Mesenchymal stem cell (in vitro differentiated cells and primary cell): Measurements from ENCODE around the gene PHKA2.
"Not testable (repeated sequence)": the region's sequence is repeated elsewhere in the genome, so short reads cannot be mapped to it uniquely, and the experiment has no call there.

Experiments used
- DNase-seq: peaks from one replicate; pipeline ENCODE4 v3.0.0-alpha.2; 2013
- H2AFZ ChIP-seq: one replicate; pipeline ENCODE4 v1.6.1; 2013; ENCODE audit warnings: low read depth, mild to moderate bottlenecking, control low read depth, inconsistent platforms, low read length, moderate library complexity
- H2AK5ac ChIP-seq: 2 replicates; pipeline ENCODE4 v1.6.1; 2013; ENCODE audit warnings: low read length, moderate library complexity, mild to moderate bottlenecking, inconsistent platforms; ENCODE audit not compliant: severe bottlenecking
- H2BK120ac ChIP-seq: one replicate; pipeline ENCODE4 v1.6.1; 2013; ENCODE audit warnings: low read depth, mild to moderate bottlenecking, inconsistent platforms, low read length, moderate library complexity
- H2BK12ac ChIP-seq, 2 experiments: one replicate each; pipeline ENCODE4 v1.6.1; 2013; ENCODE audit warnings: inconsistent platforms in 2 of 2, low read length in 2 of 2, mild to moderate bottlenecking in 2 of 2, moderate library complexity in 2 of 2, control low read depth in 1 of 2
- H2BK15ac ChIP-seq: one replicate; pipeline ENCODE4 v1.6.1; 2013; ENCODE audit warnings: mild to moderate bottlenecking, low read depth, inconsistent platforms; ENCODE audit not compliant: poor library complexity, severe bottlenecking
- H2BK5ac ChIP-seq: 2 replicates; pipeline ENCODE4 v1.6.1; 2013; ENCODE audit warnings: low read depth, mild to moderate bottlenecking, low read length, control low read depth, inconsistent platforms; ENCODE audit not compliant: poor library complexity, severe bottlenecking
- H3K14ac ChIP-seq, 2 experiments: one replicate each; pipeline ENCODE4 v1.6.1; 2013; ENCODE audit warnings: inconsistent platforms in 2 of 2, low read length in 2 of 2, control low read depth in 1 of 2, mild to moderate bottlenecking in 1 of 2, moderate library complexity in 1 of 2
- H3K18ac ChIP-seq, 2 experiments: one replicate each; pipeline ENCODE4 v1.6.1; 2013; ENCODE audit warnings: inconsistent platforms in 2 of 2, low read length in 2 of 2, control low read depth in 1 of 2, low read depth in 1 of 2, mild to moderate bottlenecking in 1 of 2
- H3K23ac ChIP-seq, 2 experiments: one replicate each; pipeline ENCODE4 v1.6.1; 2013; ENCODE audit warnings: inconsistent platforms in 2 of 2, low read length in 2 of 2, mild to moderate bottlenecking in 2 of 2, moderate library complexity in 2 of 2, control low read depth in 1 of 2
- H3K27ac ChIP-seq: 2 replicates; pipeline ENCODE4 v1.5.1; 2013; ENCODE audit warnings: mild to moderate bottlenecking, moderate library complexity, low read length, control low read depth, inconsistent platforms; ENCODE audit not compliant: poor library complexity, severe bottlenecking
- H3K27me3 ChIP-seq, 2 experiments: 2 replicates each; pipeline versions ENCODE4 v1.6.1 to v1.7.0; 2013; ENCODE audit warnings: low read length in 2 of 2, mild to moderate bottlenecking in 2 of 2, moderate library complexity in 2 of 2, control low read depth in 1 of 2, inconsistent platforms in 1 of 2; ENCODE audit not compliant: control insufficient read depth in 1 of 2, insufficient read depth in 1 of 2
- H3K36me3 ChIP-seq, 2 experiments: 2 replicates each; pipeline versions ENCODE4 v1.6.1 to v1.7.0; 2013; ENCODE audit warnings: low read length in 2 of 2, control low read depth in 1 of 2, inconsistent platforms in 1 of 2, low read depth in 1 of 2, mild to moderate bottlenecking in 1 of 2; ENCODE audit not compliant: insufficient read depth in 2 of 2, control insufficient read depth in 1 of 2
- H3K4ac ChIP-seq, 2 experiments: one replicate each; pipeline ENCODE4 v1.6.1; 2013; ENCODE audit warnings: inconsistent platforms in 2 of 2, low read length in 2 of 2, mild to moderate bottlenecking in 2 of 2, moderate library complexity in 2 of 2, control low read depth in 1 of 2, low read depth in 1 of 2
- H3K4me1 ChIP-seq: 2 replicates; pipeline ENCODE4 v1.6.1; 2013; ENCODE audit warnings: low read depth, low read length, control low read depth; ENCODE audit not compliant: control insufficient read depth, insufficient read depth
- H3K4me2 ChIP-seq: 2 replicates; pipeline ENCODE4 v1.6.1; 2013; ENCODE audit warnings: low read length, mild to moderate bottlenecking, inconsistent platforms; ENCODE audit not compliant: poor library complexity, severe bottlenecking
- H3K4me3 ChIP-seq, 2 experiments: 2 replicates each; pipeline versions ENCODE4 v1.5.1 to v1.7.0; 2013; ENCODE audit warnings: low read length in 2 of 2, mild to moderate bottlenecking in 2 of 2, control low read depth in 1 of 2, low read depth in 1 of 2; ENCODE audit not compliant: insufficient read depth in 1 of 2
- H3K79me1 ChIP-seq: replicated peaks from 2 replicates; pipeline ENCODE4 v1.6.1; 2013; ENCODE audit warnings: mild to moderate bottlenecking, control low read depth, low read length, inconsistent platforms; ENCODE audit not compliant: poor library complexity, severe bottlenecking
- H3K9ac ChIP-seq: 2 replicates; pipeline ENCODE4 v1.7.0; 2013; ENCODE audit warnings: mild to moderate bottlenecking, low read length, moderate library complexity
- H3K9me3 ChIP-seq: 2 replicates; pipeline ENCODE4 v1.7.0; 2013; ENCODE audit warnings: mild to moderate bottlenecking, low read length; ENCODE audit not compliant: control insufficient read depth
- H4K8ac ChIP-seq: one replicate; pipeline ENCODE4 v1.6.1; 2013; ENCODE audit warnings: inconsistent platforms, mild to moderate bottlenecking, low read length, moderate library complexity
- H4K91ac ChIP-seq: one replicate; pipeline ENCODE4 v1.6.1; 2013; ENCODE audit warnings: mild to moderate bottlenecking, low read length, inconsistent platforms
- WGBS: methylation state at CpG from one replicate; pipeline ENCODE4 v1.1.7; 2013; ENCODE audit warnings: mixed read lengths; 5-methylcytosine and 5-hydroxymethylcytosine counted together

The PHKA2 gene

DNA sequence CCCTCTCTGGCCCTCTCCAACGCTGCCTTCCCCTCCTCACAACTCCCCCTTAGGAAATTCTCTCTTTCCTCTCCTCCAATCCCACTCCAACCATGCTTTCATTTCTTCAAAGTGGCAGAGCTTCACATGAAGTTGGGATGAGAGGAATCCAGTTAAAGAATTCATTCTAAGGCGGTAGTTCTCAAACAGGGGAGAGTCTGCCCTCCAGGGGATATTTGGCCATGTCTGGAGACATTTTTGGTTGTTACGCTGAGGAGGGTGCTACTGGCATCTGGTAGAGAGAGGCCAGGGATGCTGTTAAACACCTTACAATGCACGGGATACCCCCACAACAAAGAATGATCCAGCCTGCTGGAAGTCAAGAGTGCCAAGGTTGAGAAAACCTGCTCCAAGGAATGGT is 40.5 kb upstream of the PHKA2 start:
- Histone ChIP-seq H3K79me1 (no peaks in the 10 kb centered on the region), H2AK5ac (no peak overlapping the region), H3K36me3 (no peaks in the 10 kb centered on the region), H2AFZ (no peak overlapping the region), H3K9ac (no peak overlapping the region), H3K27me3 (no peaks in the 10 kb centered on the region), H3K14ac (no peak overlapping the region), H3K23ac (no peak overlapping the region), H3K4me1 (no peaks in the 10 kb centered on the region), H2BK12ac (no peak overlapping the region), H3K18ac (no peak overlapping the region), H3K4me2 (no peak overlapping the region), H3K4ac (no peak overlapping the region), H4K91ac (no peak overlapping the region), H3K27ac (no peak overlapping the region), H3K9me3 (no peaks in the 10 kb centered on the region), H2BK15ac (no peak overlapping the region), H4K8ac (no peak overlapping the region), H2BK120ac (no peak overlapping the region), H2BK5ac (no peak overlapping the region), H3K4me3 (no peak overlapping the region)
- no peak for DNase-seq
- 100% methylated on average over 1 of the region's 4 CpGs for WGBS

DNA sequence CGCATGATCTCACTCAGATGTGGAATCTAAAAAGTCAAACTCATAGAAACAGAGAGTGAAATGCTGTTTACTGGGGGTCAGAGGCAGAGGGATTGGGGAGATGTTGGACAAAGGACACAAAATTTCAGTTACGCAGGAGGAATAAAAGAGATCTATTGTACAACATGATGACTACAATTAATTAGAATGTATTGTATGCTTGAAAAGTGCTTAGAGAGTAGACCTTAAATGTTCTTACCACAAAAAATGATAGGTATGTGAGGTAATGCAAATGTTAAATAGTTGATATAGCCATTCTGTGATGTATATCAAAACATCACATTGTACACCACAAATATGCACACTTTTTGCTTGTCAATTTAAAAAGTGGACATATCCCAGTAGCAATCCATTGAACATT is 36.1 kb upstream of the PHKA2 start:
- H2BK15ac ChIP-seq, result no peak overlapping the region
- no peak overlapping the region for H3K4ac ChIP-seq
- WGBS, result 100% methylated on average over 1 of the region's 2 CpGs
- no peak overlapping the region for H3K18ac ChIP-seq
- H3K14ac ChIP-seq, result no peak overlapping the region
- H3K23ac ChIP-seq, result no peak overlapping the region
- H2BK12ac ChIP-seq, result no peak overlapping the region
- H2BK5ac ChIP-seq, result no peak overlapping the region
- H4K8ac ChIP-seq, result no peak overlapping the region
- no peak overlapping the region for H2BK120ac ChIP-seq
- no peaks in the 10 kb centered on the region for H3K27me3 ChIP-seq
- no peak overlapping the region for H2AK5ac ChIP-seq
- no peak overlapping the region for H3K27ac ChIP-seq
- H3K79me1 ChIP-seq, result no peaks in the 10 kb centered on the region
- no peak overlapping the region for H3K9ac ChIP-seq
- H2AFZ ChIP-seq, result no peak overlapping the region
- no peaks in the 10 kb centered on the region for H3K4me1 ChIP-seq
- H3K4me2 ChIP-seq, result no peak overlapping the region
- no peaks in the 10 kb centered on the region for H3K9me3 ChIP-seq
- no peak for DNase-seq
- H3K36me3 ChIP-seq, result no peaks in the 10 kb centered on the region
- H4K91ac ChIP-seq, result no peak overlapping the region
- no peak overlapping the region for H3K4me3 ChIP-seq

DNA sequence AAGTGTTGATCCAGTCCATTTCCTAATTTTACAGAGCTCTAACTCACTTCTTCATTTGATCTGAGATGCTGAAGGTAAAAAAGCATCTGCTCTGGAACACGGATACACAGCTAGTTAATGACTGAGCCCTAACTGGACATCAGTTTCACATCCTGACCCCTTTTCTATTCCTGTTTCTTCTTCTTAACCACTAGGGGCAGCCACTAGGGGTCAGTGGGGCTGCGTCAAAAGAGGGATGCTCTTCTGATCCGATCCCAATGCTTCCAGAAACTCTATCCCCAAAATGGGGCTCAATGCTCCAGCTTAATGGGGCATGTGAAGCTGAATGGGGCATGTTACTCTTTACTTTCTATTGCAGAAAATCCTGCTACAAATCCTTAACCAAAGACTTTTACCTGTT is 33.4 kb upstream of the PHKA2 start:
- Histone ChIP-seq H3K36me3 (no peaks in the 10 kb centered on the region), H3K14ac (no peak overlapping the region), H3K27ac (no peak overlapping the region), H4K91ac (no peak overlapping the region), H2BK5ac (no peak overlapping the region), H3K23ac (no peak overlapping the region), H3K18ac (no peak overlapping the region), H3K4me3 (no peak overlapping the region), H4K8ac (no peak overlapping the region), H2BK12ac (no peak overlapping the region), H3K9me3 (no peaks in the 10 kb centered on the region), H3K4ac (no peak overlapping the region), H3K9ac (no peak overlapping the region), H3K27me3 (no peaks in the 10 kb centered on the region), H3K79me1 (no peaks in the 10 kb centered on the region), H3K4me2 (no peak overlapping the region), H3K4me1 (no peaks in the 10 kb centered on the region), H2BK120ac (no peak overlapping the region), H2AK5ac (no peak overlapping the region), H2AFZ (no peak overlapping the region), H2BK15ac (no peak overlapping the region)
- WGBS, result 17% methylated on average over 1 of the region's 3 CpGs
- DNase-seq, result peak; percentile 30

DNA sequence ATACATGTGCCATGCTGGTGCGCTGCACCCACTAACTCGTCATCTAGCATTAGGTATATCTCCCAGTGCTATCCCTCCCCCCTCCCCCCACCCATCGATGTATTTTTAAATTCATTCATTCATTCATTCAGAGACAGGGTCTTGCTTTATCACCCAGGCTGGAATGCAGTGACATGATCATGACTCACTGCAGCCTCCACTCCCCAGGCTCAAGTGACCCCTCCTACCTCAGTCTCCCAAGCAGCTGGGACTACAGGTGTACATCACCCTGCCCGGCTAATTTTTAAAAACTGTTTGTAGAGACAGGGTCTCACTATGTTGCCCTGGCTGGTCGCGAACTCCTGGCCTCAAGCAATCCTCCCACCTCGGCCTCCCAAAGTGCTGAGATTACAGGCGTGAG is 32.7 kb upstream of the PHKA2 start:
- WGBS, result 97% methylated on average over 8 of the region's 8 CpGs
- not testable (repeated sequence) for DNase-seq, H3K4ac ChIP-seq, H4K8ac ChIP-seq, H3K9ac ChIP-seq, H2BK5ac ChIP-seq, H3K9me3 ChIP-seq, H3K36me3 ChIP-seq, H2BK12ac ChIP-seq, H3K27ac ChIP-seq, H3K4me1 ChIP-seq, H3K27me3 ChIP-seq, H3K18ac ChIP-seq, H4K91ac ChIP-seq, H3K4me2 ChIP-seq, H2AK5ac ChIP-seq, H3K79me1 ChIP-seq, H2BK120ac ChIP-seq, H3K4me3 ChIP-seq, H2AFZ ChIP-seq, H2BK15ac ChIP-seq, H3K23ac ChIP-seq, H3K14ac ChIP-seq
